Measurements from ENCODE around the gene SLC35E2B. TPM values are rescaled to one million over a fixed set of nuclear protein-coding genes. Genes with fewer than 3 reads are reported as not detected.

The SLC35E2B gene
- total and polyA plus RNA-seq, 2 of the 13 experiments (the other 11 are each of a cell fraction or from before 2014, with no cell fraction given), result 14.1 to 19.7 TPM

- TF ChIP-seq HNRNPH1 (optimal IDR thresholded peaks at IDR 0.05; ENCODE audit: low read depth, low read length) (no peak), ZNF256 (CRISPR knock-in tag; conservative IDR thresholded peaks at IDR 0.05) (0 out of 2 replicates have a peak, but pooled peaks have one; percentile 48), ZNF878 (CRISPR knock-in tag; IDR thresholded peaks at IDR 0.05) (no peak), PAX8 (CRISPR knock-in tag; IDR thresholded peaks at IDR 0.05; ENCODE audit: borderline replicate concordance) (0 out of 2 replicates have a peak, but pooled peaks have one; percentile 92), ZBTB7B (CRISPR knock-in tag; IDR thresholded peaks at IDR 0.05) (no peak; the same call in 1 of the 2 replicates), PITX1 (CRISPR knock-in tag; IDR thresholded peaks at IDR 0.05) (no peak), ETV5 (CRISPR knock-in tag; IDR thresholded peaks at IDR 0.05; ENCODE audit: borderline replicate concordance) (peak; percentile 30; the same call in 1 of the 2 replicates), HNRNPLL (IDR thresholded peaks at IDR 0.05; ENCODE audit: low read depth, low read length, poor library complexity, severe bottlenecking) (peak; percentile 63), PBX3 (CRISPR knock-in tag; IDR thresholded peaks at IDR 0.05; ENCODE audit: borderline replicate concordance) (no peak), JUNB (CRISPR knock-in tag; IDR thresholded peaks at IDR 0.05; ENCODE audit: borderline replicate concordance) (no peak), SMARCC2 (IDR thresholded peaks at IDR 0.05) (no peak), NCOA5 (CRISPR knock-in tag; IDR thresholded peaks at IDR 0.05) (no peak), ZSCAN30 (CRISPR knock-in tag; IDR thresholded peaks at IDR 0.05) (no peak), ZNF574 (CRISPR knock-in tag; IDR thresholded peaks at IDR 0.05) (peak; percentile 79), ZNF607 (CRISPR knock-in tag; IDR thresholded peaks at IDR 0.05; ENCODE audit: borderline replicate concordance) (no peak), ZNF281 (CRISPR knock-in tag; IDR thresholded peaks at IDR 0.05; ENCODE audit: borderline replicate concordance) (no peak), ZNF557 (CRISPR knock-in tag; IDR thresholded peaks at IDR 0.05) (no peak)
- TF ChIP-seq, protein P1, sequence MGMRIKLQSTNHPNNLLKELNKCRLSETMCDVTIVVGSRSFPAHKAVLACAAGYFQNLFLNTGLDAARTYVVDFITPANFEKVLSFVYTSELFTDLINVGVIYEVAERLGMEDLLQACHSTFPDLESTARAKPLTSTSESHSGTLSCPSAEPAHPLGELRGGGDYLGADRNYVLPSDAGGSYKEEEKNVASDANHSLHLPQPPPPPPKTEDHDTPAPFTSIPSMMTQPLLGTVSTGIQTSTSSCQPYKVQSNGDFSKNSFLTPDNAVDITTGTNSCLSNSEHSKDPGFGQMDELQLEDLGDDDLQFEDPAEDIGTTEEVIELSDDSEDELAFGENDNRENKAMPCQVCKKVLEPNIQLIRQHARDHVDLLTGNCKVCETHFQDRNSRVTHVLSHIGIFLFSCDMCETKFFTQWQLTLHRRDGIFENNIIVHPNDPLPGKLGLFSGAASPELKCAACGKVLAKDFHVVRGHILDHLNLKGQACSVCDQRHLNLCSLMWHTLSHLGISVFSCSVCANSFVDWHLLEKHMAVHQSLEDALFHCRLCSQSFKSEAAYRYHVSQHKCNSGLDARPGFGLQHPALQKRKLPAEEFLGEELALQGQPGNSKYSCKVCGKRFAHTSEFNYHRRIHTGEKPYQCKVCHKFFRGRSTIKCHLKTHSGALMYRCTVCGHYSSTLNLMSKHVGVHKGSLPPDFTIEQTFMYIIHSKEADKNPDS (CRISPR knock-in tag; IDR thresholded peaks at IDR 0.05), result no peak
These were observed 77.1 kb downstream of the SLC35E2B start, which contains the start of gene MIB2 (continued) for GRCh38 chr1:1615256-1616044.

Data from HepG2 (cell line).